Kidney (tissue), 14 donors: ENCODE results near the gene TBL3. TPM values are rescaled to one million over a fixed set of nuclear protein-coding genes. Genes with fewer than 3 reads are reported as not detected.
A peak's percentile ranks its signal among the peaks of the same experiment; 100 is the strongest.

Source experiments
- DNase-seq, 5 donors: peaks; one replicate each; pipeline ENCODE4 v3.0.0-alpha.2; 2013 to 2020
- FAIRE-seq: peaks from 2 replicates; lab custom pipeline; 2012; peaks lifted over from hg19 to GRCh38; lab: Jason Lieb, UNC
- H3K27ac ChIP-seq, 2 donors: one replicate each; pipeline ENCODE4 v1.7.0; 2013; ENCODE audit warnings: low read depth in 2 of 2, low read length in 2 of 2, inconsistent platforms in 1 of 2
- H3K27me3 ChIP-seq: one replicate; pipeline ENCODE4 v1.7.1; 2013; ENCODE audit warnings: low read length, inconsistent platforms; ENCODE audit not compliant: control insufficient read depth, insufficient read depth
- H3K36me3 ChIP-seq, 3 donors: one replicate each; pipeline versions ENCODE4 v1.7.0 to v1.7.1; 2013; ENCODE audit warnings: low read length in 3 of 3, control low read depth in 1 of 3, inconsistent platforms in 1 of 3; ENCODE audit not compliant: insufficient read depth in 3 of 3, control insufficient read depth in 2 of 3
- H3K4me1 ChIP-seq, 3 donors: one replicate each; pipeline versions ENCODE4 v1.7.0 to v1.7.1; 2013; ENCODE audit warnings: low read length in 3 of 3, inconsistent platforms in 1 of 3, low read depth in 1 of 3; ENCODE audit not compliant: control insufficient read depth in 2 of 3, insufficient read depth in 2 of 3
- H3K4me3 ChIP-seq, 3 donors: one replicate each; pipeline versions ENCODE4 v1.7.0 to v1.8.1; 2013; ENCODE audit warnings: low read length in 3 of 3, control low read depth in 1 of 3, inconsistent platforms in 1 of 3
- H3K9ac ChIP-seq, 3 donors: one replicate each; pipeline versions ENCODE4 v1.7.0 to v1.7.1; 2013; ENCODE audit warnings: low read length in 3 of 3, control low read depth in 1 of 3, inconsistent platforms in 1 of 3
- H3K9me3 ChIP-seq, 3 donors: one replicate each; pipeline versions ENCODE4 v1.7.0 to v1.7.1; 2013; ENCODE audit warnings: low read length in 3 of 3, control low read depth in 1 of 3, inconsistent platforms in 1 of 3; ENCODE audit not compliant: control insufficient read depth in 2 of 3, insufficient read depth in 1 of 3
- intact Hi-C: fragments of 100-400 bp; cut with DNase I; formaldehyde crosslinking; loops from one replicate; pipeline ENCODE4 v1.11.1; 2022
- polyA plus RNA-seq: library from polyadenylated mRNA; stranded (reverse); fragments of 350-450 nt; fragmentation: Illumina TruSeq; extraction: RNeasy Lipid Tissue Mini Kit (QIAGEN cat#74804); gene quantifications from one replicate; pipeline ENCODE4 v1.2.3, GENCODE V29; 2014; ENCODE audit warnings: low read depth, low replicate concordance; ENCODE audit not compliant: insufficient read depth
- total RNA-seq: library from RNA; stranded (reverse); fragmentation: NEBNext Ultra II Directional; extraction: Animal tissue kit (Norgen Biotek cat#: 25700); gene quantifications from one replicate; pipeline ENCODE4 v1.2.1, GENCODE V29; 2021
- TF ChIP-seq, protein P1 (sequence below): IDR thresholded peaks from 3 replicates; pipeline ENCODE4 v1.5.1; 2012; ENCODE audit warnings: mild to moderate bottlenecking, moderate library complexity, borderline replicate concordance; ENCODE audit not compliant: insufficient read depth; ENCODE audit errors: extremely low read depth
- donor health status: control.
- donor health status: control.
- donor health status: control.
- donor health status: control.
- donor health status: control.
- donor health status: DM: yes; HTN: yes; CAD: no.
- donor health status: Normal renal cell carcinoma (clear cell type).

The TBL3 gene
- total and polyA plus RNA-seq, 2 donors from 2014 or later = 33.3 to 38.5 TPM

DNA sequence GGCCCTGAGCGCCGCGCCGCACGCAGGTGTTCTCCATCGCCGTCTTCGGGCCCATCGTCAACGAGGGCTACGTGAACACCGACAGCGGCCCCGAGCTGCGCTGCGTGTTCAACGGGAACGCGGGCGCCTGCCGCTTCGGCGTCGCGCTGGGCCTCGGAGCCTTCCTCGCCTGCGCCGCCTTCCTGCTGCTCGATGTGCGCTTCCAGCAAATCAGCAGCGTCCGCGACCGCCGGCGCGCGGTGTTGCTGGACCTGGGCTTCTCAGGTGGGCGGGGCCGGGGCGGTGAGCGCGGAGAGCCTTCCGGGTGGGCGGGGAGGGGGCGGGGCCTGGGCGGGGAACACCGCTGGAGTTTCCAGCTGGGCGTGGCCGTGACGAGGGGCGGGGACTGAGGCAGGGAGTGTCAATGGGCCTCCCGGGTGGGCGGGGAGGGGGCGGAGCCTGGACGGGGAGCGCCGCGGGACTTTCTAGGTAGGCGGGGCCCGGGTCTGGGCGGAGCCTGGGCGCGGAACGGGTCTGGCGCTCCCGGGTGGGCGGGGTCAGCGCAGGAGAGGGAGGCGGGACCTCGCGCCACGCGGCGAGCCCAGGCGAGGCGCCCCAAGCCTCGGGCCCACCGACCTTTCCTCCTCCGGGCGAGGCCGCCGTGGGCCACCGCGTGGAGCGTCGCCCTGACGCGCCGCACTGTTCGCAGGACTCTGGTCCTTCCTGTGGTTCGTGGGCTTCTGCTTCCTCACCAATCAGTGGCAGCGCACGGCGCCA lies 20.3 kb downstream of the TBL3 start:
- Histone ChIP-seq H3K4me3 (no peak overlapping the region), H3K27me3 (peaks cover 19% of the 10 kb centered on the region), H3K27ac (no peak overlapping the region), H3K36me3 (no peaks in the 10 kb centered on the region), H3K9me3 (no peaks in the 10 kb centered on the region), H3K9ac (peak overlapping the region in 1 of 3 donors; percentile 19), H3K4me1 (peaks cover 0 to 14% (median 0%) of the 10 kb centered on the region in 3 donors)
- TF ChIP-seq, protein P1, sequence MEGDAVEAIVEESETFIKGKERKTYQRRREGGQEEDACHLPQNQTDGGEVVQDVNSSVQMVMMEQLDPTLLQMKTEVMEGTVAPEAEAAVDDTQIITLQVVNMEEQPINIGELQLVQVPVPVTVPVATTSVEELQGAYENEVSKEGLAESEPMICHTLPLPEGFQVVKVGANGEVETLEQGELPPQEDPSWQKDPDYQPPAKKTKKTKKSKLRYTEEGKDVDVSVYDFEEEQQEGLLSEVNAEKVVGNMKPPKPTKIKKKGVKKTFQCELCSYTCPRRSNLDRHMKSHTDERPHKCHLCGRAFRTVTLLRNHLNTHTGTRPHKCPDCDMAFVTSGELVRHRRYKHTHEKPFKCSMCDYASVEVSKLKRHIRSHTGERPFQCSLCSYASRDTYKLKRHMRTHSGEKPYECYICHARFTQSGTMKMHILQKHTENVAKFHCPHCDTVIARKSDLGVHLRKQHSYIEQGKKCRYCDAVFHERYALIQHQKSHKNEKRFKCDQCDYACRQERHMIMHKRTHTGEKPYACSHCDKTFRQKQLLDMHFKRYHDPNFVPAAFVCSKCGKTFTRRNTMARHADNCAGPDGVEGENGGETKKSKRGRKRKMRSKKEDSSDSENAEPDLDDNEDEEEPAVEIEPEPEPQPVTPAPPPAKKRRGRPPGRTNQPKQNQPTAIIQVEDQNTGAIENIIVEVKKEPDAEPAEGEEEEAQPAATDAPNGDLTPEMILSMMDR = no peak
- no peak for FAIRE-seq
- intact Hi-C loops = no loop called here
- peak; percentile 94 to 99 (median 97) for DNase-seq

DNA sequence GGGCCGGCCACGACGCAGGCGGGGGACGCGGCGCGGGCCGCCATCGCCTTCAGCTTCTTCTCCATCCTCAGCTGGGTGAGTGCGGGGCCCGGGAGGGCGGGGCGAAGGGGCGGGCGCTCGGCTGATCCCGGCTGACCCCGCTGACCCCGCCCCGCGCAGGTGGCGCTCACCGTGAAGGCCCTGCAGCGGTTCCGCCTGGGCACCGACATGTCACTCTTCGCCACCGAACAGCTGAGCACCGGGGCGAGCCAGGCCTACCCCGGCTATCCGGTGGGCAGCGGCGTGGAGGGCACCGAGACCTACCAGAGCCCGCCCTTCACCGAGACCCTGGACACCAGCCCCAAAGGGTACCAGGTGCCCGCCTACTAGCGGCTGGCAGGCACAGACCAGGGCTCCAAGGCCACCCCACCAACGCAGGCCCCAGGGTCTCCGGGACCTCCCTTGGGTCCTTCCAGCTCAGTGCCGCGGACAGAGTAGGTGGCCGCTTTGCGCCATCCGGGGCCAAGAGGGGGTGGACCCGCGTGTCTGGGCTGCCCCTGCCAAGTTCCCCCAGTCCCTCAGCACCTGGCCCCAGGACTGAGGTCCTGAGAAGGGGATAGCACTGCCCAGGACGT lies 21.0 kb downstream of the TBL3 start:
- no peak overlapping the region for H3K27ac ChIP-seq
- TF ChIP-seq, protein P1 = no peak

DNA sequence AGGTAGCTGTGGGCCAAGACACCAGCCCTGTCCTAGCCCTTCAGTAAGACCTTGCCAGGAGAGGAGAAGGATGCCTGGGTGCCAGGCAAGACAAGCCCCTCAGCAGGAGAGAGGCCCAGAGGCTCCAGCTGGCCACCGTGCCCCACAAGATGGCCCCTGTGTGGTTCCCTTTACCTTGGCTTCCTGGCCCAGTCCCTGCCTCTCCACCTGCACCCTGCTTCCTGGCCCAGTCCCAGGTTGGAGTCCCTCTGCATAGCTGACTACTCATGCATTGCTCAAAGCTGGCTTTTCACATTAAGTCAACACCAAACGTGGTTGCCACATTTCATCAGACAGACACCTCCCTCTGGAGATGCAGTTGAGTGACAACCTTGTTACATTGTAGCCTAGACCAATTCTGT lies 21.9 kb downstream of the TBL3 start:
- Histone ChIP-seq H3K4me1 (peaks cover 0 to 11% (median 0%) of the 10 kb centered on the region in 3 donors), H3K27me3 (peaks cover 15% of the 10 kb centered on the region), H3K27ac (no peak overlapping the region), H3K9me3 (no peaks in the 10 kb centered on the region), H3K36me3 (peaks cover 0 to 4% (median 2%) of the 10 kb centered on the region in 3 donors), H3K4me3 (no peak overlapping the region), H3K9ac (no peak overlapping the region)
- FAIRE-seq (no peak), DNase-seq (peak in 2 of 5 donors; percentile 40 to 86)
- intact Hi-C loops = no loop called here
- TF ChIP-seq, protein P1 = no peak

More for the DNA sequence above, 21.0 kb downstream of the TBL3 start:
- peaks cover 0 to 14% (median 0%) of the 10 kb centered on the region in 3 donors for H3K4me1 ChIP-seq
- intact Hi-C loops = no loop called here
- H3K9ac ChIP-seq = no peak overlapping the region
- H3K4me3 ChIP-seq = no peak overlapping the region
- H3K9me3 ChIP-seq = no peaks in the 10 kb centered on the region
- DNase-seq (peak in 2 of 5 donors; percentile 1 to 89), FAIRE-seq (no peak)
- peaks cover 0 to under 1% (median 0%) of the 10 kb centered on the region in 3 donors for H3K36me3 ChIP-seq
- H3K27me3 ChIP-seq = peaks cover 19% of the 10 kb centered on the region
